PC-3 (cell line): ENCODE results near the gene SCN8A. TPM values are rescaled to one million over a fixed set of nuclear protein-coding genes. Genes with fewer than 3 reads are reported as not detected.

ENCODE experiments used
- ATAC-seq: fragments of 200-7000 bp; cut with Tn5 transposase; 2 replicates; pipeline ENCODE4 v1.9.1; 2020; ENCODE audit warnings: mild to moderate bottlenecking, moderate library complexity
- BruUV-seq: library from RNA; stranded (reverse); fragments of 400-500 nt; replicated peaks from 2 replicates; lab custom pipeline; 2021; lab: Mats Ljungman, UMichigan
- CTCF ChIA-PET: fragments of 300-600 bp; sonication (Branson Sonifier 250); formaldehyde crosslinking; loops from one replicate; lab custom pipeline; 2022; ENCODE audit warnings: antibody characterized with exemption; lab: Charles Lee
- POLR2A ChIA-PET: fragments of 300-600 bp; sonication (Branson Sonifier 250); formaldehyde crosslinking; loops from one replicate; lab custom pipeline; 2022; ENCODE audit warnings: antibody characterized with exemption; ENCODE audit not compliant: unreplicated experiment; lab: Charles Lee
- DNase-seq: peaks from one replicate; pipeline ENCODE4 v3.0.0-alpha.2; 2015
- H2AFZ ChIP-seq: fragments of 300-600 bp; sonication (generic); 2 replicates; pipeline ENCODE4 v1.6.0; 2016; ENCODE audit warnings: antibody characterized with exemption, low read length
- H3F3A ChIP-seq: fragments of 300-600 bp; sonication (generic); one replicate; pipeline ENCODE4 v1.6.0; 2017; ENCODE audit warnings: antibody characterized with exemption, low read length, control low read depth, mild to moderate bottlenecking; ENCODE audit not compliant: unreplicated experiment
- H3K27ac ChIP-seq: fragments of 300-600 bp; sonication (generic); 2 replicates; pipeline ENCODE4 v1.5.1; 2016; ENCODE audit warnings: mild to moderate bottlenecking, low read length
- H3K27me3 ChIP-seq: fragments of 300-600 bp; sonication (generic); 2 replicates; pipeline ENCODE4 v1.6.1; 2016; ENCODE audit warnings: low read length, mixed read lengths
- H3K36me3 ChIP-seq: fragments of 300-600 bp; sonication (generic); 2 replicates; pipeline ENCODE4 v1.6.1; 2016; ENCODE audit warnings: low read depth, mixed run types, low read length, mixed read lengths
- H3K4me1 ChIP-seq: fragments of 300-600 bp; sonication (generic); 2 replicates; pipeline ENCODE4 v1.5.1; 2016; ENCODE audit warnings: low read length; ENCODE audit not compliant: insufficient read depth
- H3K4me2 ChIP-seq: fragments of 300-600 bp; sonication (generic); 2 replicates; pipeline ENCODE4 v1.6.0; 2016; ENCODE audit warnings: low read length
- H3K4me3 ChIP-seq: fragments of 300-600 bp; sonication (generic); 2 replicates; pipeline ENCODE4 v1.5.1; 2016; ENCODE audit warnings: mild to moderate bottlenecking, low read length, mixed read lengths
- H3K79me2 ChIP-seq: fragments of 300-600 bp; sonication (generic); 2 replicates; pipeline ENCODE4 v1.6.1; 2017; ENCODE audit warnings: low read length, mixed read lengths
- H3K9ac ChIP-seq: fragments of 300-600 bp; sonication (generic); 2 replicates; pipeline ENCODE4 v1.6.0; 2016; ENCODE audit warnings: mild to moderate bottlenecking, low read length
- H3K9me2 ChIP-seq: fragments of 300-600 bp; sonication (generic); replicated peaks from 2 replicates; pipeline ENCODE4 v1.6.1; 2016; ENCODE audit warnings: mixed run types, low read length, mixed read lengths
- H3K9me3 ChIP-seq: fragments of 300-600 bp; sonication (generic); 2 replicates; pipeline ENCODE4 v1.6.1; 2016; ENCODE audit warnings: low read length, mixed read lengths
- H4K20me1 ChIP-seq: fragments of 300-600 bp; sonication (generic); 2 replicates; pipeline ENCODE4 v1.6.1; 2016; ENCODE audit warnings: low read length, mixed read lengths
- EZH2 ChIP-seq: fragments of 300-600 bp; sonication (generic); IDR thresholded peaks from one replicate; pipeline ENCODE4 v1.6.1; 2017; ENCODE audit warnings: antibody characterized with exemption, mild to moderate bottlenecking, low read length; ENCODE audit not compliant: unreplicated experiment
- EZH2phosphoT487 ChIP-seq: fragments of 300-600 bp; sonication (generic); IDR thresholded peaks from 2 replicates; pipeline ENCODE4 v1.6.1; 2018; ENCODE audit warnings: mild to moderate bottlenecking, antibody characterized with exemption, low read length, borderline replicate concordance
- intact Hi-C: fragments of 100-400 bp; cut with micrococcal nuclease; formaldehyde crosslinking; loops from 2 replicates; pipeline ENCODE4 v1.9.0; 2023
- total RNA-seq: library from RNA; depleted of rRNA; stranded (reverse); fragments of >200 nt; gene quantifications from 2 replicates; pipeline ENCODE4 v1.2.3, GENCODE V29; 2014
- TF ChIP-seq, protein P1 (sequence below): fragments of 300-600 bp; sonication (generic); conservative IDR thresholded peaks from 2 replicates; pipeline ENCODE4 v1.5.1; 2017; ENCODE audit warnings: antibody characterized with exemption, low read depth, mild to moderate bottlenecking, low read length

The SCN8A gene
- total RNA-seq, 1 experiment from 2014 or later, result 12.7 TPM

DNA sequence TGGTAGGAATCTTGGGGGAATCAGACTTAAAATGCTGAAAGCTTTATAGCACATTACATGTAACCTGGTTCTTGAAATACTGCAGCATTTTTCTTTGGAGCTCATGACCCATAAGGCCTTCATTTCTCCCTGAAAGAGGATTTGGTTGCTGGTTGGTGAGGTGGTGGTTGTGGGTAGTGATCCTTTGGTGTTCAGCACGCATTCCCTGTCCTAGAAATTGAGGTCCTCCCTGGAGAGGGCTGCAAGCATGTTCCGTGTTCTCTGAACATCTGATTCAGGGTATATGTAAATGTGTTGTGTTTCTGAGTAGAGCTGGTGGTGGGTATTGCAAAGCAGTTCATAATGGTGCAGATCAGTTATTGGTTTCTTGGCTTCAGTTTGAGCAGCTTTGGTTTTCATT, 2.0 kb downstream of the SCN8A start:
- H3K4me2 ChIP-seq, result peak overlapping the region; percentile 90
- H3F3A ChIP-seq, result peaks cover 3% of the 10 kb centered on the region
- no peak overlapping the region for H2AFZ ChIP-seq
- H3K9me3 ChIP-seq, result no peaks in the 10 kb centered on the region
- peaks cover 71% of the 10 kb centered on the region for H3K79me2 ChIP-seq
- no peaks in the 10 kb centered on the region for H3K27me3 ChIP-seq
- no peak overlapping the region for H3K27ac ChIP-seq
- BruUV-seq, result no TSS peak
- ATAC-seq (no peak), DNase-seq (no peak)
- H3K9ac ChIP-seq, result no peak overlapping the region
- H3K4me3 ChIP-seq, result peak overlapping the region; percentile 96
- H3K9me2 ChIP-seq, result no peaks in the 10 kb centered on the region
- no peaks in the 10 kb centered on the region for H3K36me3 ChIP-seq
- ChIA-PET POLR2A (no interaction called here), CTCF (interaction anchor here (0.8 to 1.0 kb wide), 2 partner anchors 61 to 91 kb away, joined by 3 to 4 read pairs; no protein-coding TSS in a partner anchor)
- TF ChIP-seq, protein P1, sequence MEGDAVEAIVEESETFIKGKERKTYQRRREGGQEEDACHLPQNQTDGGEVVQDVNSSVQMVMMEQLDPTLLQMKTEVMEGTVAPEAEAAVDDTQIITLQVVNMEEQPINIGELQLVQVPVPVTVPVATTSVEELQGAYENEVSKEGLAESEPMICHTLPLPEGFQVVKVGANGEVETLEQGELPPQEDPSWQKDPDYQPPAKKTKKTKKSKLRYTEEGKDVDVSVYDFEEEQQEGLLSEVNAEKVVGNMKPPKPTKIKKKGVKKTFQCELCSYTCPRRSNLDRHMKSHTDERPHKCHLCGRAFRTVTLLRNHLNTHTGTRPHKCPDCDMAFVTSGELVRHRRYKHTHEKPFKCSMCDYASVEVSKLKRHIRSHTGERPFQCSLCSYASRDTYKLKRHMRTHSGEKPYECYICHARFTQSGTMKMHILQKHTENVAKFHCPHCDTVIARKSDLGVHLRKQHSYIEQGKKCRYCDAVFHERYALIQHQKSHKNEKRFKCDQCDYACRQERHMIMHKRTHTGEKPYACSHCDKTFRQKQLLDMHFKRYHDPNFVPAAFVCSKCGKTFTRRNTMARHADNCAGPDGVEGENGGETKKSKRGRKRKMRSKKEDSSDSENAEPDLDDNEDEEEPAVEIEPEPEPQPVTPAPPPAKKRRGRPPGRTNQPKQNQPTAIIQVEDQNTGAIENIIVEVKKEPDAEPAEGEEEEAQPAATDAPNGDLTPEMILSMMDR, result no peak
- TF ChIP-seq EZH2 (no peak), EZH2phosphoT487 (no peak)
- peaks cover 18% of the 10 kb centered on the region; the same call in 1 of the 2 replicates for H4K20me1 ChIP-seq
- intact Hi-C loops, result loop anchor here (5.0 kb wide), 1 partner anchor 229 kb away; no protein-coding TSS in a partner anchor
- H3K4me1 ChIP-seq, result peaks cover 24% of the 10 kb centered on the region

DNA sequence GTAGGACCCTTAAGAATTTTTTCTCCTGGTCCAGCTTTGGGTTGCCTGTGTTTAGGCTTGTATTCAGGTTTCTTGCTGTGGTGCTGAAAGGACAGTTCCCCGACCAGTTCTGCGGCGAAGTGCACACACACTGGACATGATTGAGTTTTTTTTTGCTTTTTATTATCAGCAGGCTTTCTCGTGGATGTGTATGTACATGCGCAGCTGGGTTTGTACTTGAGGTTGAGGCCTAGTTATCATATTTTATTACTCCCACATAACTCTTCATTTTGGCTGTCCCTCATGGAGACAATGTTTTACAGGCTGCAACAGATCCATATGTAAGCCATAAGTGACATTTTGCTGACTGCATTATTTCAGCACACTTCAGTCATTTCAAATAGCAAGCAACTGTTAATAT, 2.5 kb downstream of the SCN8A start:
- H3K4me3 ChIP-seq, result no peak overlapping the region
- ChIA-PET POLR2A (no interaction called here), CTCF (no interaction called here)
- no TSS peak for BruUV-seq
- H3K4me1 ChIP-seq, result peaks cover 22% of the 10 kb centered on the region
- no peaks in the 10 kb centered on the region for H3K27me3 ChIP-seq
- H3K79me2 ChIP-seq, result peaks cover 76% of the 10 kb centered on the region
- no peak for ATAC-seq
- no peak for TF ChIP-seq EZH2phosphoT487
- no peak for TF ChIP-seq EZH2
- TF ChIP-seq, protein P1, result no peak
- intact Hi-C loops, result loop anchor here (5.0 kb wide), 1 partner anchor 229 kb away; no protein-coding TSS in a partner anchor
- DNase-seq, result peak; percentile 47
- H4K20me1 ChIP-seq, result peaks cover 18% of the 10 kb centered on the region; the same call in 1 of the 2 replicates
- no peak overlapping the region for H2AFZ ChIP-seq
- H3K36me3 ChIP-seq, result no peaks in the 10 kb centered on the region
- H3K27ac ChIP-seq, result no peak overlapping the region
- no peak overlapping the region for H3K4me2 ChIP-seq
- H3K9me2 ChIP-seq, result no peaks in the 10 kb centered on the region
- no peaks in the 10 kb centered on the region for H3K9me3 ChIP-seq
- peaks cover 3% of the 10 kb centered on the region for H3F3A ChIP-seq
- no peak overlapping the region for H3K9ac ChIP-seq

DNA sequence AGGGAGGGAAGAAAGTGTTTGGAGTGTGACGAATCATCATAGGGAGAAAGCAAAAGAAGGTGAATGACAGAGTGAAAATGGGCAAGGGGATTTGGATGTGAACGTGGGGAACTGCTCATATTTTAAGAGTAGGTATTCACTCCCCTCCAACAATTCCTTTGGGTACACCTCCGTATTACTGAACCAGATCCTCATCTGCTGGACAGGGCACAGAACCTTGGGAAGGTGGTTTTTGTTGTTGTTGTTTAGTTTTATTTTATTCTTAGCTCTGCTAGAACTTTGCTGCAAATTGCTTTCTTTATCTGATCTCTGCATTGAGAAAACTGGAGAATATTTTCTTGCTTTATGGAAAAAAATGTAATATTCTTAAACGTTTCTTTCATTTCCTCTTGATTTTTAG, 7.1 kb downstream of the SCN8A start:
- Histone ChIP-seq H3K36me3 (no peaks in the 10 kb centered on the region), H2AFZ (no peak overlapping the region), H3K4me3 (no peak overlapping the region), H3K4me1 (peaks cover 13% of the 10 kb centered on the region), H4K20me1 (peaks cover 18% of the 10 kb centered on the region), H3K27me3 (no peaks in the 10 kb centered on the region), H3K79me2 (peaks cover 99% of the 10 kb centered on the region), H3K27ac (no peak overlapping the region), H3K4me2 (no peak overlapping the region), H3K9ac (no peak overlapping the region), H3K9me3 (no peaks in the 10 kb centered on the region), H3F3A (no peaks in the 10 kb centered on the region), H3K9me2 (no peaks in the 10 kb centered on the region)
- intact Hi-C loops, result no loop called here
- ATAC-seq (no peak), DNase-seq (no peak)
- no TSS peak for BruUV-seq
- TF ChIP-seq, protein P1, result no peak
- TF ChIP-seq EZH2, result no peak
- TF ChIP-seq EZH2phosphoT487, result no peak
- POLR2A ChIA-PET, result no interaction called here
- CTCF ChIA-PET, result no interaction called here
